HUES48 (cell line): ENCODE data around the gene SETD4.
"Not testable (repeated sequence)": the region's sequence is repeated elsewhere in the genome, so short reads cannot be mapped to it uniquely, and the experiment has no call there.

ENCODE experiments used
- H3K27ac ChIP-seq: one replicate; pipeline ENCODE4 v1.7.0; 2013; ENCODE audit warnings: low read depth, low read length, inconsistent platforms
- H3K27me3 ChIP-seq: 2 replicates; pipeline ENCODE4 v1.6.1; 2013; ENCODE audit warnings: mild to moderate bottlenecking, low read length; ENCODE audit not compliant: control insufficient read depth, insufficient read depth
- H3K36me3 ChIP-seq: 2 replicates; pipeline ENCODE4 v1.6.1; 2013; ENCODE audit warnings: low read length; ENCODE audit not compliant: control insufficient read depth, insufficient read depth
- H3K4me1 ChIP-seq: 2 replicates; pipeline ENCODE4 v1.6.1; 2013; ENCODE audit warnings: mild to moderate bottlenecking, low read length; ENCODE audit not compliant: control insufficient read depth, insufficient read depth
- H3K4me3 ChIP-seq: 2 replicates; pipeline ENCODE4 v1.5.1; 2013; ENCODE audit warnings: mild to moderate bottlenecking, low read depth, low read length
- H3K9ac ChIP-seq: 2 replicates; pipeline ENCODE4 v1.6.1; 2013; ENCODE audit warnings: mild to moderate bottlenecking, low read depth, low read length, moderate library complexity
- H3K9me3 ChIP-seq: 2 replicates; pipeline ENCODE4 v1.6.1; 2013; ENCODE audit warnings: low read length; ENCODE audit not compliant: control insufficient read depth, insufficient read depth

SETD4 gene

GRCh38 chr21:36077758-36078157, 17.4 kb upstream of the SETD4 start:
- Histone ChIP-seq H3K4me3 (no peak overlapping the region), H3K9ac (no peak overlapping the region), H3K4me1 (peaks cover 19% of the 10 kb centered on the region; the same call in 1 of the 2 replicates), H3K9me3 (no peaks in the 10 kb centered on the region), H3K36me3 (peaks cover 9% of the 10 kb centered on the region), H3K27ac (no peak overlapping the region), H3K27me3 (no peaks in the 10 kb centered on the region)

- no peak overlapping the region for H3K27ac ChIP-seq
- peaks cover 16% of the 10 kb centered on the region for H3K36me3 ChIP-seq
- no peaks in the 10 kb centered on the region for H3K27me3 ChIP-seq
- no peak overlapping the region for H3K4me3 ChIP-seq
- H3K9me3 ChIP-seq, result no peaks in the 10 kb centered on the region
- no peak overlapping the region for H3K9ac ChIP-seq
- H3K4me1 ChIP-seq, result peaks cover 23% of the 10 kb centered on the region; the same call in 1 of the 2 replicates
These were observed 16.7 kb upstream of the SETD4 start for GRCh38 chr21:36076878-36077655.

DNA sequence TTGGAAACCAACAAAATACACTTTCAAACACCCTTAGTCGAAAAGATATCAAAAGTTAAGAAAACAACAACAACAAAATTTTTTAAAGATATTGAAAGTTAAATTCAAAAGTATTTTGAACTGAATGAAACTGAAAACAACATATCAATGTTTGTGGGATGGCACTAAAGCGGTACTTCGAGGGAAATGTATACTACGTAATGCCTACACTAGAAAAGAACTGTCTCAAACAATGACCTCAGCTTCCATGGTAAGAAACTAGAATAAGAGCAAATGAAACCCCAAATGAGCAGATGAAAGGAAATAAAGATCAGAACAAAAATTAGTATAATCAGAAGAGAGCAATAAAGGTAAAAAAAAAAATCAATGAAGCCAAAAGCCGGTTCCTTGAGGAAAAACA, 15.6 kb upstream of the SETD4 start:
- peaks cover 34% of the 10 kb centered on the region; the same call in 1 of the 2 replicates for H3K4me1 ChIP-seq
- H3K27me3 ChIP-seq, result no peaks in the 10 kb centered on the region
- H3K27ac ChIP-seq, result no peak overlapping the region
- peaks cover 27% of the 10 kb centered on the region for H3K36me3 ChIP-seq
- no peak overlapping the region for H3K9ac ChIP-seq
- H3K9me3 ChIP-seq, result no peaks in the 10 kb centered on the region
- no peak overlapping the region for H3K4me3 ChIP-seq

- Histone ChIP-seq H3K9me3 (no peaks in the 10 kb centered on the region), H3K4me1 (peaks cover 34% of the 10 kb centered on the region; the same call in 1 of the 2 replicates), H3K4me3 (no peak overlapping the region), H3K36me3 (peaks cover 27% of the 10 kb centered on the region), H3K27ac (peak overlapping the region; percentile 11), H3K9ac (no peak overlapping the region), H3K27me3 (no peaks in the 10 kb centered on the region)
These were observed 14.8 kb upstream of the SETD4 start for GRCh38 chr21:36075171-36075570.

- H3K4me3 ChIP-seq, H3K9me3 ChIP-seq, H3K27me3 ChIP-seq, H3K9ac ChIP-seq, H3K27ac ChIP-seq: not testable (repeated sequence)
- Histone ChIP-seq H3K36me3 (peaks cover 27% of the 10 kb centered on the region), H3K4me1 (peaks cover 34% of the 10 kb centered on the region; the same call in 1 of the 2 replicates)
These were observed 13.6 kb upstream of the SETD4 start for GRCh38 chr21:36073911-36074310.

DNA sequence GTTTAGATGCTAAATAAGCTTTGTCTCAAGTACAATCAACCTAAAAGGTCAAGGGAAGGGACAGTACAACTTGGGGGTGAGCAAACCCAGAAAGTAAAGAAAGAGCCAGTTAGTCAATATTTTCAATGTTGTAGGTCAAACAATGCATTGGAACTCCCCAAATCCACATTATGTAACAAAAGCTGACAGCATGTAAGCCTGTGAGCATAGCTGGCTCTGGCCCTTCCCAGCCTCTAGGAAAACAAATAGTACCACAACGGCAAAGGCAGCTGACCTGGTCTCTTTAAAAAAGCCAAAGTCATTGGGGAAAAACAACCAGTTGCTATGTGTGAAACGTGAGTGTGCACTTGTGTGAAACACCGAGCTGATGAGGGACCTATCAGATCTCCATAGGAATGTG, 12.9 kb upstream of the SETD4 start:
- H3K36me3 ChIP-seq, result peaks cover 27% of the 10 kb centered on the region
- H3K4me3 ChIP-seq, result no peak overlapping the region
- no peak overlapping the region for H3K27ac ChIP-seq
- peaks cover 34% of the 10 kb centered on the region; the same call in 1 of the 2 replicates for H3K4me1 ChIP-seq
- H3K9ac ChIP-seq, result no peak overlapping the region
- peaks cover 11% of the 10 kb centered on the region for H3K9me3 ChIP-seq
- H3K27me3 ChIP-seq, result peaks cover 5% of the 10 kb centered on the region; the same call in 1 of the 2 replicates

GRCh38 chr21:36072453-36073162, 12.3 kb upstream of the SETD4 start:
- Histone ChIP-seq H3K27me3 (peaks cover 5% of the 10 kb centered on the region; the same call in 1 of the 2 replicates), H3K36me3 (peaks cover 27% of the 10 kb centered on the region), H3K9ac (no peak overlapping the region), H3K27ac (no peak overlapping the region), H3K4me3 (no peak overlapping the region), H3K4me1 (peaks cover 34% of the 10 kb centered on the region; the same call in 1 of the 2 replicates), H3K9me3 (peaks cover 15% of the 10 kb centered on the region)

GRCh38 chr21:36070999-36071398, 10.7 kb upstream of the SETD4 start:
- Histone ChIP-seq H3K4me1 (peaks cover 34% of the 10 kb centered on the region; the same call in 1 of the 2 replicates), H3K27ac (no peak overlapping the region), H3K4me3 (peak overlapping the region; percentile 78; the same call in 1 of the 2 replicates), H3K36me3 (peaks cover 27% of the 10 kb centered on the region), H3K9ac (no peak overlapping the region), H3K9me3 (peaks cover 15% of the 10 kb centered on the region), H3K27me3 (peaks cover 5% of the 10 kb centered on the region; the same call in 1 of the 2 replicates)

- H3K9me3 ChIP-seq, result peaks cover 15% of the 10 kb centered on the region
- peak within 1 kb of the TSS; percentile 78 for H3K4me3 ChIP-seq
- peaks cover 5% of the 10 kb centered on the region; the same call in 1 of the 2 replicates for H3K27me3 ChIP-seq
- no peak within 1 kb of the TSS for H3K27ac ChIP-seq
- peaks cover 27% of the 10 kb centered on the region; the same call in 1 of the 2 replicates for H3K4me1 ChIP-seq
- H3K36me3 ChIP-seq, result peaks cover 27% of the 10 kb centered on the region
- H3K9ac ChIP-seq, result peak within 1 kb of the TSS; percentile 40; the same call in 1 of the 2 replicates
These were observed 9.6 kb upstream of the SETD4 start, which contains the start of gene CBR1 for GRCh38 chr21:36069713-36070583. CBR1 (plus strand) TSS chr21:36070024; CDS start chr21:36070116, 92 bp downstream.

GRCh38 chr21:36068748-36069398, 8.5 kb upstream of the SETD4 start:
- peaks cover 21% of the 10 kb centered on the region; the same call in 1 of the 2 replicates for H3K4me1 ChIP-seq
- H3K27me3 ChIP-seq, result peaks cover 5% of the 10 kb centered on the region; the same call in 1 of the 2 replicates
- H3K4me3 ChIP-seq, result peak overlapping the region; percentile 29; the same call in 1 of the 2 replicates
- no peak overlapping the region for H3K27ac ChIP-seq
- H3K9ac ChIP-seq, result no peak overlapping the region
- peaks cover 15% of the 10 kb centered on the region for H3K9me3 ChIP-seq
- H3K36me3 ChIP-seq, result peaks cover 27% of the 10 kb centered on the region
